MM.1S (cell line): Measurements from ENCODE around the gene SLC24A3.

Experiments used
- DNase-seq: peaks from one replicate; pipeline ENCODE4 v3.0.0-alpha.2; 2015
- H2AFZ ChIP-seq: fragments of 300-600 bp; sonication (generic); 2 replicates; pipeline ENCODE4 v1.6.0; 2016; ENCODE audit warnings: antibody characterized with exemption, low read length
- H3F3A ChIP-seq: fragments of 300-600 bp; sonication (generic); 2 replicates; pipeline ENCODE4 v1.6.1; 2016; ENCODE audit warnings: mild to moderate bottlenecking, antibody characterized with exemption, low read length, moderate library complexity, mixed read lengths; ENCODE audit not compliant: insufficient read depth
- H3K27ac ChIP-seq: fragments of 300-600 bp; sonication (generic); 2 replicates; pipeline ENCODE4 v1.5.1; 2016; ENCODE audit warnings: mild to moderate bottlenecking, low read length
- H3K27me3 ChIP-seq: fragments of 300-600 bp; sonication (generic); replicated peaks from 2 replicates; pipeline ENCODE4 v1.6.0; 2016; ENCODE audit warnings: low read length; ENCODE audit not compliant: insufficient read depth
- H3K36me3 ChIP-seq: fragments of 300-600 bp; sonication (generic); replicated peaks from 2 replicates; pipeline ENCODE4 v1.6.1; 2016; ENCODE audit warnings: mild to moderate bottlenecking, low read length, mixed read lengths; ENCODE audit not compliant: insufficient read depth
- H3K4me1 ChIP-seq: fragments of 300-600 bp; sonication (generic); 2 replicates; pipeline ENCODE4 v1.6.1; 2016; ENCODE audit warnings: low read length, mixed read lengths
- H3K4me2 ChIP-seq: fragments of 300-600 bp; sonication (generic); 2 replicates; pipeline ENCODE4 v1.6.0; 2016; ENCODE audit warnings: low read depth, low read length
- H3K4me3 ChIP-seq: fragments of 300-600 bp; sonication (generic); 2 replicates; pipeline ENCODE4 v1.5.1; 2016; ENCODE audit warnings: low read length, mixed read lengths
- H3K79me2 ChIP-seq: fragments of 300-600 bp; sonication (generic); 2 replicates; pipeline ENCODE4 v1.6.1; 2016; ENCODE audit warnings: mixed run types, low read length, mixed read lengths
- H3K9ac ChIP-seq: fragments of 300-600 bp; sonication (generic); 2 replicates; pipeline ENCODE4 v1.6.1; 2016; ENCODE audit warnings: low read length, mixed read lengths
- H3K9me2 ChIP-seq: fragments of 300-600 bp; sonication (generic); replicated peaks from 2 replicates; pipeline ENCODE4 v1.6.1; 2016; ENCODE audit warnings: mild to moderate bottlenecking, low read length, mixed read lengths; ENCODE audit not compliant: insufficient read depth
- H3K9me3 ChIP-seq: fragments of 300-600 bp; sonication (generic); replicated peaks from 2 replicates; pipeline ENCODE4 v1.6.1; 2016; ENCODE audit warnings: mild to moderate bottlenecking, low read length, mixed read lengths; ENCODE audit not compliant: insufficient read depth
- H4K20me1 ChIP-seq: fragments of 300-600 bp; sonication (generic); 2 replicates; pipeline ENCODE4 v1.6.1; 2016; ENCODE audit warnings: mild to moderate bottlenecking, low read length, moderate library complexity, mixed read lengths; ENCODE audit not compliant: insufficient read depth
- CTCF ChIP-seq: fragments of 300-600 bp; sonication (generic); IDR thresholded peaks from 2 replicates; pipeline ENCODE4 v1.5.1; 2016; ENCODE audit warnings: antibody characterized with exemption, low read length, mixed read lengths
- EZH2 ChIP-seq: fragments of 300-600 bp; sonication (generic); optimal IDR thresholded peaks from 2 replicates; pipeline ENCODE3; 2017; ENCODE audit warnings: low read depth, mild to moderate bottlenecking, antibody characterized with exemption, low read length, mixed read lengths
- EZH2phosphoT487 ChIP-seq: fragments of 300-600 bp; sonication (generic); IDR thresholded peaks from 2 replicates; pipeline ENCODE4 v1.6.1; 2018; ENCODE audit warnings: antibody characterized with exemption, low read length

The SLC24A3 gene

GRCh38 chr20:19335341-19335740 lies 122.9 kb downstream of the SLC24A3 start:
- Histone ChIP-seq H3K27me3 (no peaks in the 10 kb centered on the region), H3K4me3 (no peak overlapping the region), H3K36me3 (no peaks in the 10 kb centered on the region), H3K79me2 (no peaks in the 10 kb centered on the region), H3K9ac (no peak overlapping the region), H3K27ac (no peak overlapping the region), H3F3A (no peaks in the 10 kb centered on the region), H2AFZ (no peak overlapping the region), H3K4me2 (no peak overlapping the region), H3K9me3 (no peaks in the 10 kb centered on the region), H4K20me1 (no peaks in the 10 kb centered on the region), H3K4me1 (no peaks in the 10 kb centered on the region), H3K9me2 (no peaks in the 10 kb centered on the region)
- TF ChIP-seq CTCF: no peak
- no peak for DNase-seq

- Histone ChIP-seq H3K9me2 (no peaks in the 10 kb centered on the region), H2AFZ (no peak overlapping the region)
Measured at GRCh38 chr20:19335916-19336315, 123.5 kb downstream of the SLC24A3 start.

GRCh38 chr20:19336631-19337030 lies 124.2 kb downstream of the SLC24A3 start:
- no peak for DNase-seq
- H2AFZ ChIP-seq: no peak overlapping the region
- H3K27me3 ChIP-seq: no peaks in the 10 kb centered on the region
- no peak overlapping the region for H3K4me2 ChIP-seq
- no peak for TF ChIP-seq EZH2phosphoT487
- TF ChIP-seq EZH2: no peak
- TF ChIP-seq CTCF: no peak
- no peaks in the 10 kb centered on the region for H3F3A ChIP-seq
- no peaks in the 10 kb centered on the region for H3K9me2 ChIP-seq
- no peak overlapping the region for H3K27ac ChIP-seq
- H3K4me3 ChIP-seq: no peak overlapping the region
- H3K79me2 ChIP-seq: no peaks in the 10 kb centered on the region
- H3K4me1 ChIP-seq: no peaks in the 10 kb centered on the region
- no peaks in the 10 kb centered on the region for H3K36me3 ChIP-seq
- H3K9ac ChIP-seq: no peak overlapping the region
- no peaks in the 10 kb centered on the region for H4K20me1 ChIP-seq
- H3K9me3 ChIP-seq: no peaks in the 10 kb centered on the region

More at GRCh38 chr20:19335916-19336315, 123.5 kb downstream of the SLC24A3 start:
- no peak overlapping the region for H3K4me2 ChIP-seq
- H3F3A ChIP-seq: no peaks in the 10 kb centered on the region
- no peaks in the 10 kb centered on the region for H3K79me2 ChIP-seq
- no peak for DNase-seq
- no peaks in the 10 kb centered on the region for H3K9me3 ChIP-seq
- no peaks in the 10 kb centered on the region for H3K36me3 ChIP-seq
- H3K9ac ChIP-seq: no peak overlapping the region
- no peak overlapping the region for H3K4me3 ChIP-seq
- TF ChIP-seq EZH2phosphoT487 (no peak), CTCF (no peak), EZH2 (no peak)
- H3K27ac ChIP-seq: no peak overlapping the region
- H3K27me3 ChIP-seq: no peaks in the 10 kb centered on the region
- H4K20me1 ChIP-seq: no peaks in the 10 kb centered on the region
- no peaks in the 10 kb centered on the region for H3K4me1 ChIP-seq
